SK-N-SH treated with all-trans-retinoic acid at 6 μM for 48 hours (cell line): ENCODE results near the gene PARD3.

Experiments
- ATAC-seq: fragments of 200-7000 bp; cut with Tn5 transposase; 3 replicates; pipeline ENCODE4 v1.9.1; 2020; ENCODE audit warnings: mild to moderate bottlenecking, moderate library complexity
- ARNTL ChIP-seq: fragments of 450-650 bp; formaldehyde crosslinking; IDR thresholded peaks from 2 replicates; pipeline ENCODE4 v1.5.0; 2020; ENCODE audit warnings: low read depth, mild to moderate bottlenecking, moderate library complexity, borderline replicate concordance
- BACH2 ChIP-seq: fragments of 250-450 bp; sonication (Bioruptor Pico); IDR thresholded peaks from 2 replicates; pipeline ENCODE4 v1.9.0; 2021; ENCODE audit warnings: mild to moderate bottlenecking, borderline replicate concordance
- CSDC2 ChIP-seq: fragments of 250-450 bp; sonication (Bioruptor Pico); IDR thresholded peaks from 2 replicates; pipeline ENCODE4 v1.5.0; 2020; ENCODE audit warnings: mild to moderate bottlenecking, moderate library complexity
- CSRNP3 ChIP-seq: fragments of 250-450 bp; sonication (Bioruptor Pico); IDR thresholded peaks from 2 replicates; pipeline ENCODE4 v1.5.1; 2021; ENCODE audit warnings: mild to moderate bottlenecking, moderate library complexity
- ESRRG ChIP-seq: fragments of 250-450 bp; sonication (Bioruptor Pico); IDR thresholded peaks from 2 replicates; pipeline ENCODE4 v1.6.1; 2021; ENCODE audit warnings: mild to moderate bottlenecking
- ISL1 ChIP-seq: fragments of 250-450 bp; sonication (Bioruptor Pico); IDR thresholded peaks from 2 replicates; pipeline ENCODE4 v2.1.2; 2022; ENCODE audit warnings: mild to moderate bottlenecking, moderate library complexity
- PATZ1 ChIP-seq: fragments of 250-450 bp; sonication (Bioruptor Pico); IDR thresholded peaks from 2 replicates; pipeline ENCODE4 v1.8.0; 2020; ENCODE audit warnings: mild to moderate bottlenecking, moderate library complexity, borderline replicate concordance
- PPARA ChIP-seq: fragments of 250-450 bp; sonication (Bioruptor Pico); IDR thresholded peaks from 2 replicates; pipeline ENCODE4 v1.5.0; 2020; ENCODE audit warnings: mild to moderate bottlenecking, borderline replicate concordance
- SNAI2 ChIP-seq: fragments of 250-450 bp; sonication (Bioruptor Pico); IDR thresholded peaks from 2 replicates; pipeline ENCODE4 v1.5.0; 2020; ENCODE audit warnings: mild to moderate bottlenecking, moderate library complexity
- TCF4 ChIP-seq: fragments of 250-450 bp; sonication (Bioruptor Pico); IDR thresholded peaks from 2 replicates; pipeline ENCODE4 v1.8.0; 2021; ENCODE audit warnings: mild to moderate bottlenecking, moderate library complexity, borderline replicate concordance
- TOX ChIP-seq: fragments of 250-450 bp; sonication (Bioruptor Pico); IDR thresholded peaks from 2 replicates; pipeline ENCODE4 v1.8.0; 2021; ENCODE audit warnings: mild to moderate bottlenecking, moderate library complexity, borderline replicate concordance
- TSHZ2 ChIP-seq: fragments of 250-450 bp; sonication (Bioruptor Pico); IDR thresholded peaks from 2 replicates; pipeline ENCODE4 v1.5.0; 2020; ENCODE audit warnings: mild to moderate bottlenecking, moderate library complexity
- ZFP3 ChIP-seq: fragments of 250-450 bp; sonication (Bioruptor Pico); IDR thresholded peaks from 2 replicates; pipeline ENCODE4 v1.5.0; 2020; ENCODE audit warnings: mild to moderate bottlenecking, moderate library complexity
- ZFP30 ChIP-seq: fragments of 450-650 bp; formaldehyde crosslinking; IDR thresholded peaks from 2 replicates; pipeline ENCODE4 v1.5.0; 2022; ENCODE audit warnings: mild to moderate bottlenecking, moderate library complexity
- ZNF565 ChIP-seq: fragments of 450-650 bp; formaldehyde crosslinking; conservative IDR thresholded peaks from 2 replicates; pipeline ENCODE4 v1.5.0; 2020; ENCODE audit warnings: low read depth, mild to moderate bottlenecking, moderate library complexity
- ZNF70 ChIP-seq: fragments of 450-650 bp; formaldehyde crosslinking; IDR thresholded peaks from 2 replicates; pipeline ENCODE4 v1.5.0; 2020; ENCODE audit warnings: mild to moderate bottlenecking, moderate library complexity
- ZNF8 ChIP-seq: fragments of 450-650 bp; formaldehyde crosslinking; IDR thresholded peaks from 2 replicates; pipeline ENCODE4 v1.5.0; 2020; ENCODE audit warnings: mild to moderate bottlenecking, moderate library complexity
- TF ChIP-seq, protein P1 (sequence below): fragments of 250-450 bp; sonication (Bioruptor Pico); IDR thresholded peaks from 2 replicates; pipeline ENCODE4 v1.8.0; 2021; ENCODE audit warnings: low read depth, mild to moderate bottlenecking, moderate library complexity, borderline replicate concordance
- TF ChIP-seq, protein P2 (sequence below): fragments of 250-450 bp; sonication (Bioruptor Pico); IDR thresholded peaks from 2 replicates; pipeline ENCODE4 v1.5.1; 2020; ENCODE audit warnings: low read depth, mild to moderate bottlenecking, moderate library complexity

The PARD3 gene

GRCh38 chr10:34551295-34551694 is 263.8 kb downstream of the PARD3 start:
- no peak for ATAC-seq
- no peak for TF ChIP-seq ZNF70 (CRISPR knock-in tag)
- no peak for TF ChIP-seq TOX (CRISPR knock-in tag)
- TF ChIP-seq, protein P1, sequence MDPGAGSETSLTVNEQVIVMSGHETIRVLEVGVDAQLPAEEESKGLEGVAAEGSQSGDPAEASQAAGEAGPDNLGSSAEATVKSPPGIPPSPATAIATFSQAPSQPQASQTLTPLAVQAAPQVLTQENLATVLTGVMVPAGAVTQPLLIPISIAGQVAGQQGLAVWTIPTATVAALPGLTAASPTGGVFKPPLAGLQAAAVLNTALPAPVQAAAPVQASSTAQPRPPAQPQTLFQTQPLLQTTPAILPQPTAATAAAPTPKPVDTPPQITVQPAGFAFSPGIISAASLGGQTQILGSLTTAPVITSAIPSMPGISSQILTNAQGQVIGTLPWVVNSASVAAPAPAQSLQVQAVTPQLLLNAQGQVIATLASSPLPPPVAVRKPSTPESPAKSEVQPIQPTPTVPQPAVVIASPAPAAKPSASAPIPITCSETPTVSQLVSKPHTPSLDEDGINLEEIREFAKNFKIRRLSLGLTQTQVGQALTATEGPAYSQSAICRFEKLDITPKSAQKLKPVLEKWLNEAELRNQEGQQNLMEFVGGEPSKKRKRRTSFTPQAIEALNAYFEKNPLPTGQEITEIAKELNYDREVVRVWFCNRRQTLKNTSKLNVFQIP: no peak
- TF ChIP-seq ZNF8 (CRISPR knock-in tag): no peak
- no peak for TF ChIP-seq ESRRG (CRISPR knock-in tag)
- TF ChIP-seq, protein P2, sequence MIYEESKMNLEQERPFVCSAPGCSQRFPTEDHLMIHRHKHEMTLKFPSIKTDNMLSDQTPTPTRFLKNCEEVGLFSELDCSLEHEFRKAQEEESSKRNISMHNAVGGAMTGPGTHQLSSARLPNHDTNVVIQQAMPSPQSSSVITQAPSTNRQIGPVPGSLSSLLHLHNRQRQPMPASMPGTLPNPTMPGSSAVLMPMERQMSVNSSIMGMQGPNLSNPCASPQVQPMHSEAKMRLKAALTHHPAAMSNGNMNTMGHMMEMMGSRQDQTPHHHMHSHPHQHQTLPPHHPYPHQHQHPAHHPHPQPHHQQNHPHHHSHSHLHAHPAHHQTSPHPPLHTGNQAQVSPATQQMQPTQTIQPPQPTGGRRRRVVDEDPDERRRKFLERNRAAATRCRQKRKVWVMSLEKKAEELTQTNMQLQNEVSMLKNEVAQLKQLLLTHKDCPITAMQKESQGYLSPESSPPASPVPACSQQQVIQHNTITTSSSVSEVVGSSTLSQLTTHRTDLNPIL: no peak
- TF ChIP-seq PATZ1: no peak
- no peak for TF ChIP-seq TSHZ2 (CRISPR knock-in tag)
- no peak for TF ChIP-seq ZFP3 (CRISPR knock-in tag)
- TF ChIP-seq ISL1 (CRISPR knock-in tag): no peak
- TF ChIP-seq PPARA (CRISPR knock-in tag): no peak
- no peak for TF ChIP-seq TCF4 (CRISPR knock-in tag)

DNA sequence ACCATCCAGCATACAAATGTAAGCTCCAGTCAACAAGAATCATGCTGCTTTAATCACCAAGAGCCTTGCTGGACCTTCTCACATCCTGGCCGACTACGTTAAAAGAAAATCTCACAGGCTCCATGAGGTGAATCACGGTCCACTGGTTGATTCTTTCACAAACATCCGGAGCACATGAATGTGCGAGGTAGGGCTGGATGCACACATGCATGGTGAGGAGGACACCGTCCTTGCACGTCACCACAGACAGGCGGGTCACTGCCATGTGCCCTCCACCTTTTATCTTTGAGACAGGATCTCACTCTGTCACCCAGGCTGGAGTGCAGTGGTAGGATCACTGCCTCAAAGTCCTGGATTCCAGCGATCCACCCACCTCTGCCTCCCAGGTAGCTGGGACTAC is 265.1 kb downstream of the PARD3 start:
- no peak for TF ChIP-seq ZFP3 (CRISPR knock-in tag)
- no peak for TF ChIP-seq ZNF565
- no peak for TF ChIP-seq SNAI2 (CRISPR knock-in tag)
- TF ChIP-seq CSRNP3 (CRISPR knock-in tag): no peak
- TF ChIP-seq CSDC2 (CRISPR knock-in tag): no peak
- TF ChIP-seq PATZ1: no peak
- no peak for TF ChIP-seq ARNTL (CRISPR knock-in tag)
- no peak for TF ChIP-seq TOX (CRISPR knock-in tag)
- no peak for TF ChIP-seq ESRRG (CRISPR knock-in tag)
- no peak for TF ChIP-seq ISL1 (CRISPR knock-in tag)
- TF ChIP-seq BACH2: no peak
- no peak for TF ChIP-seq ZFP30 (CRISPR knock-in tag)
- TF ChIP-seq TCF4 (CRISPR knock-in tag): no peak
- no peak for TF ChIP-seq ZNF70 (CRISPR knock-in tag)
- TF ChIP-seq ZNF8 (CRISPR knock-in tag): no peak
- TF ChIP-seq, protein P2: no peak
- no peak for ATAC-seq
